WTC11 (cell line): ENCODE measurements around the gene CDK6.

Experiments
- CTCF ChIP-seq: fragments of 200-600 bp; IDR thresholded peaks from 2 replicates; pipeline ENCODE4 v1.8.0; 2022; ENCODE audit warnings: antibody characterized with exemption
- FOXP1 ChIP-seq: sonication (generic); formaldehyde crosslinking; IDR thresholded peaks from 2 replicates; pipeline ENCODE4 v1.8.0; 2022; ENCODE audit warnings: missing genetic modification reagents, mild to moderate bottlenecking, moderate library complexity, borderline replicate concordance
- NR2C2 ChIP-seq: sonication (generic); formaldehyde crosslinking; IDR thresholded peaks from 2 replicates; pipeline ENCODE4 v1.8.0; 2022; ENCODE audit warnings: mild to moderate bottlenecking, missing genetic modification reagents
- USF2 ChIP-seq: sonication (generic); formaldehyde crosslinking; IDR thresholded peaks from 2 replicates; pipeline ENCODE4 v1.8.1; 2023; ENCODE audit warnings: mild to moderate bottlenecking, missing genetic modification reagents, moderate library complexity

- TF ChIP-seq USF2 (no peak), NR2C2 (CRISPR knock-in tag) (no peak), CTCF (no peak), FOXP1 (CRISPR knock-in tag) (no peak)
These were observed 275.8 kb downstream of the CDK6 start for GRCh38 chr7:92560602-92561001.
